OCI-M2 (cell line): Measurements from ENCODE around the gene ZFAND6.
"Not testable (repeated sequence)": the region's sequence is repeated elsewhere in the genome, so short reads cannot be mapped to it uniquely, and the experiment has no call there.

Experiments used
- DNase-seq: peaks from one replicate; lab custom pipeline; 2025; ENCODE audit not compliant: unreplicated experiment; lab: John Stamatoyannopoulos, UW

Gene ZFAND6

GRCh38 chr15:80058851-80059785 is at the start of gene ZFAND6:
ZFAND6 (plus strand) TSS chr15:80059676; CDS start chr15:80120345, 60,669 bp downstream.
- peak; percentile 49 for DNase-seq

DNA sequence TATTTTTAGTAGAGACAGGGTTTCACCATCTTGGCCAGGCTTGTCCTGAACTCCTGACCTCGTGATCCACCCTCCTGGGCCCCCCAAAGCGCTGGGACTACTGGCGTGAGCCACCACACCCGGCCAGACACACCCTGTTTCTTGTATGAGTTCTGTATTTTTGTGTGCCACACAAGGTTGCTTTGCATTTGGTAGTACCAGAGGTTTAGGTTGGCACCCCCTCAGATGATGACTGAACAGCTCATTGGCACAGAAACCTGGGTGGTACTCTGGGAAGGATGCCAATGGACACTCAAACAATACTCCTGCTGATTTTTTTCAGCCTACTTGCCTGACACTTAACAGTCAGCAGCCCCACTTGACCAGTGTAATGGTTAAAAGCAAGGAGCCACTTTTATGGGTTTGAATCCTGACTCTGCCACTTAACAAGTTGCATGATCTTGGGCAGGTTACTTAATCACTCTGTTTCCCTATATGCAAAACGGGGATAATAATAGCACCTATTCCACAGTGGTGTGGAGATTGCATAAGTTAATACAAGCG is 49.3 kb upstream of the ZFAND6 start:
- no peak for DNase-seq

GRCh38 chr15:80011041-80011523 is 48.4 kb upstream of the ZFAND6 start:
- DNase-seq, result not testable (repeated sequence)

- DNase-seq, result no peak
Observed at GRCh38 chr15:80011596-80011995, 47.9 kb upstream of the ZFAND6 start.

DNA sequence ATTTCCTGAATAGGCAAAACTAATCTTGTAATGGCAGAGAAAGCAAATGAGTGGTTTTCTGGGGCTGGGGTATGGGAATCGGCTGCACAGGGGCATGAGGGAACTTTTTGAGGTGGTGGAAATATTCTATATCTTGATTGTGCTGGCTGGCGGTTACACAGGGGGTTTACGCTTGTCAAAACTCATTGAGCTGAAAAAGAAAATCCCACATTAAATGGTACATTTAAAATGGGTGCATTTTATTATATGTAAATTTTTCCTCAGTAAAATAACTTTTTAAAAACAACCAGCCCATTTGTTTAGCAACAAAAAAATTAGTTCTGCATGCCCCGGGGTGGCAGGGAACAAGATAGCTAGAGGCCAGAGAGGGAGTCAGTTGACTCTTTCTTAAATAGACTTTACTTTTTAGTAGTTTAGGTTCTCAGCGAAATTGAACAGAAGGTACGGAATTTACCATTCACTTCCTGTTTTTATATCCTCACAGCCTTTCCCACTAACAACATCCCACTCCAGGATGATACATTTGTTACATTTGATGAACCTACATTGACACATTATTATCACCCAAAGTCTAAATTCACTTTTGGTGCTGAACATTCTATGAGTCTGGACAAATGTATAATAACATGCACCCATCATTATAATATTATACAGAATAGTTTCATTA is 47.3 kb upstream of the ZFAND6 start:
- no peak for DNase-seq

DNA sequence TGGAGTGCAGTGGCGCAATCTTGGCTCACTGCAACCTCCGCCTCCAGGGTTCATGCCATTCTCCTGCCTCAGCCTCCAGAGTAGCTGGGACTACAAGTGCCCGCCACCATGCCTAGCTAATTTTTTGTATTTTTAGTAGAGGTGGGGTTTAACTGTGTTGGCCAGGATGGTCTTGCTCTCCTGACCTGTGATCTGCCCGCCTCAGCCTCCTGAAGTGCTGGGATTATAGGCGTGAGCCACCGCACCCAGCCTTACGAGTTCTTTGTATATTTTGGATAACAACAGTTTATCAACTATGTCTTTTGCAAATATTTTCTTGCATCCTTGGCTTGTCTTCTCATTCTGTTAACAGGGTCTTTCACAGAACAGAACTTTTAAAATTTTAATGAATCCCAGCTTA is 45.3 kb upstream of the ZFAND6 start:
- not testable (repeated sequence) for DNase-seq

- no peak for DNase-seq
Observed at GRCh38 chr15:80015156-80015555, 44.3 kb upstream of the ZFAND6 start.

DNA sequence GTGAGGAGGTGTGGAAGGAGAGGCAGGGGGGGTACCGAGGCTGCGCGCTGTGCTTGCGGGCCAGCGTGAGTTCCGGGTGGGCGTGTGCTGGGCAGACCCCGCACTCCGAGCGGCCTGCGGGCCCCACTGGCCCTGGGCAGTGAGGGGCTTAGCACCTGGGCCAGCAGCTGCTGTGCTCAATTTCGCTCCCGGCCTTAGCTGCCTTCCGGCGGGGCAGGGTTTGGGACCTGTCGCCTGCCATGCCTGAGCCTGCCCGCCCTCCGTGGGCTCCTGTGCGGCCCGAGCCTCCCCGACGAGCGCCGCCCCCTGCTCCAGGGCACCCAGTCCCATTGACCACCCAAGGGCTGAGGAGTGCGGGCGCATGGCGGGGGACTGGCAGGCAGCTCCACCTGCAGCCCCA is 43.0 kb upstream of the ZFAND6 start:
- not testable (repeated sequence) for DNase-seq

GRCh38 chr15:80017139-80017538 is 42.3 kb upstream of the ZFAND6 start:
- DNase-seq, result not testable (repeated sequence)

- DNase-seq, result no peak
Observed at GRCh38 chr15:80019168-80019745, 40.2 kb upstream of the ZFAND6 start.

GRCh38 chr15:80020149-80020548 is 39.3 kb upstream of the ZFAND6 start:
- DNase-seq, result not testable (repeated sequence)

- DNase-seq, result no peak
Observed at GRCh38 chr15:80020731-80021130, 38.7 kb upstream of the ZFAND6 start.

DNA sequence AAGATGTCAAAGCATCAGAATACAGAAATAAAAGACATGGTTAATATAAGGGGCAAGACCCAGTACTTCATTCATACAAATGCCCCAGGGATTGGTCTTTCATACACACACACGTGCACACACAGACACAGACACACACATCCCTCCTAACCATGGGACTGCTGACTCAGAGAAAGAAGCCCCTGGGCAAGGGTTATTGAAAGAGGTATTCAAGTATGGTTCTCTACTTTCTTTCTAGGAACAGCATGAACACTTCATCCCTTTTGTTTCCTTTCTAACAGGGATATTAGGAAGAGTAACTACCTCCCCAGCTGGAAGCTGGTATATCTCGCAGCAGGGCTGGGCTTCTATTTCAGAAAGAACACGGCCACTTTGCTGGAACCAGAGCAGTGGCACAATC is 33.2 kb upstream of the ZFAND6 start:
- no peak for DNase-seq

DNA sequence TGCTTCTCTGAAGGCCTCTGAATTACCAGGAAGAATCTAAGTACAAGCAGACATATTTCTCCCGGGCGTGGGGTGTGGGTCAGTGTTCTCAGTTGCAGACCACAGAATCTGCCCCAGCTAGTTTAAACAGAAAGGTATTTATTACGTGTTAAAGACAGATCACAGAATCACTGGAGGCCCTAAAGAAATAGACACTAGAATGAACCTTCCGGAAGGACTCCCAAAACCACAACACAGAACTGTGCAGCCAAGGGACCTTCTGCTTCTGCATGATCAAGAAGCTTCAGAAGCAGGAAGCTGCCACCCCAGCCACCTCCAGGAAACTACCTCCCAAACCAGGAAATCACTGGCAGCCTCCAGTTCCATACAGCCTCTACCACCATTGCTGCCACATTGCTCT is 32.7 kb upstream of the ZFAND6 start:
- DNase-seq, result no peak

- no peak for DNase-seq
Observed at GRCh38 chr15:80028937-80029336, 30.5 kb upstream of the ZFAND6 start.

DNA sequence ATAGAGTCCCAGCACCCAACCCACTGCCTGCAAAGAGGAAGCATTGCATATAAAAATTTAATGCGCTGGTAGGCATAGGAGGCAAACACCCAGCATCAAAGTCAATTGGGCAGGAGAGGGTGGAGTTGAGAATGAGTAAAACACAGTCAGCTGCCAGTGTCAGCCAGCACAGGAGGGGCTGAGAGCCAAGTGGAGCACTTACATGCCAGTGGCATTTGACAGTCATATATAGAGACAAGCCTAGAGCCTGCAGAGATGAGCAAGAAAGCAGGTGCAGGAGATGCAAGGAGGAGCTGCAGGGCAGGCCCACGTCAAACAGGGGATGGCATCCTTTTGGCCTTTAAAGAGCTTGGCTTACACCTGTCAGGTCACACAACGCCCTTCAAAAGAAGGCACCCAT is 27.6 kb upstream of the ZFAND6 start:
- DNase-seq, result no peak

- DNase-seq, result no peak
Observed at GRCh38 chr15:80034629-80035028, 24.8 kb upstream of the ZFAND6 start.

- DNase-seq, result no peak
Observed at GRCh38 chr15:80036071-80036470, 23.4 kb upstream of the ZFAND6 start.

GRCh38 chr15:80041494-80042253 is 17.8 kb upstream of the ZFAND6 start:
- no peak for DNase-seq

- DNase-seq, result no peak
Observed at GRCh38 chr15:80042568-80042967, 16.9 kb upstream of the ZFAND6 start.

DNA sequence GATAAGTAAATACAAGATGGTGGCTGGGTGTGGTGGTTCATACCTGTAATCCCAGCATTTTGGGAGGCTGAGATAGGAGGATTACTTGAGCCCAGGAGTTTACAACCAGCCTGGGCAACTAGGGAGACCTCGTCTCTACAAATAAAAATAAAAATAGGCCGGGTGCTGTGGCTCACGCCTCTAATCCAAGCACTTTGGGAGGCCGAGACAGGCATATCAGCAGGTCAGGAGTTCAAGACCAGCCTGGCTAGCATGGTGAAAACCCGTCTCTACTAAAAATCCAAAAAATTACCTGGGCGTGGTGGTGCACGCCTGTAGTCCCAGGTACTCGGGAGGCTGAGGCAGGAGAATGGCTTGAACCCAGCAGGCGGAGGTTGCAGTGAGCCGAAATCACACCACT is 14.3 kb upstream of the ZFAND6 start:
- not testable (repeated sequence) for DNase-seq
